CD4-positive, alpha-beta T cell treated with Interferon alpha-2 for 1 hour (primary cell): ENCODE data around the gene PROX2.

Experiments
- DNase-seq, 2 donors: peaks; one replicate each; pipeline ENCODE4 v3.0.0-alpha.2; 2020 to 2022

PROX2 gene

DNA sequence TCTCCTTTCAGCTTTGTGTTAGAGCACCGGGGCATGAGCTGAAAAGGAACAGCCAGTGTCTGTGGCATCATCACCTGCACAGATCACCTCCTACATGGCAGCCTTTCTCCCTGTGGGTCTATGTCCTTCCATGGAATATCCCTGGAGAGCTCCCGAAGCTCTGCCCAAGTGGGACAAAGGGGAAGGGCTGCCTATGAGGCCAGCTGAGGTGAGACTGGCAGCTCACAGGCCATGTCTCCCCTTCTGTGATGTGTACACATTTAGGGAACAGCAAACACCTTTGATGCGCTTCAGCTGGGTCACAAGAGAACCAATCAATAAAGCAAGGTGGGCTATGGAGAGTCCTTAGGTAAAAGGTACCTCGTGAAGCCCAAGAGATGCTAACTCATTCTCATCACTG is 4.1 kb downstream of the PROX2 start:
- DNase-seq: no peak

DNA sequence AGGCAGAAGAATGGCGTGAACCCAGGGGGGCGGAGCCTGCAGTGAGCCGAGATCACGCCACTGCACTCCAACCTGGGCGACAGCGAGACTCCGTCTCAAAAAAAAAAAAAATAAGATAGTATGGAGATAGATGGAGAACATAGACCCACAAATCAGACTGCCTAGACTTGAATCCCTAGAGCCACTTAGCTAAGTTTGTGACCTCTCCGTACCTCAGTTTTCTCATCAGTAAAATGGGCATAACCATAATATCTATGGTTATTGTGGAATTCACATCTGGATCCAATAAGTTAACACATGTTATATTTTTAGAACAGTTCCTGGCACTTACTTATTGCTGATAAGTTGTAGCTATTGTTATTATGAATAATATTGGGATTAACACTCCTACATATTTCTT is 7.2 kb downstream of the PROX2 start:
- DNase-seq: no peak

DNA sequence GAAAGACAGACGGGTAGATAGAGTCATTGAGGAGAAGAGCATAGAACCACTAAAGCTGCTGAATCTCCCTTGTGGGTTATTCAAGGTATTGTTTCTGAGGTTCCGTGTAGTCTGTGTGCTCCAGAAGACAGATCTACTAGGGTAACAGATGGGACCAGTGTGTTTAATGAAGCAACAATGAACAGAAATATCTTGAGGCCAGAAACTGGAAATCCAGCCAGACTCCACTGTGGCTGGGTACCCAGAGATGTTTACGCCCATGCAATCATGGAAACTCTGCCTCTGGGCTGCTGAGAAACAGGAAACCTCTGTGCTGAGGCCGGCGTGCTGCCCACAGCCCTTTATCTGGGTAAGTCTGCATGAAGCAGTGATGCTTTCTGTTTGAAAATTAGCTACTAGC is 8.3 kb downstream of the PROX2 start:
- DNase-seq: peak in 1 of 2 donors; percentile 47

DNA sequence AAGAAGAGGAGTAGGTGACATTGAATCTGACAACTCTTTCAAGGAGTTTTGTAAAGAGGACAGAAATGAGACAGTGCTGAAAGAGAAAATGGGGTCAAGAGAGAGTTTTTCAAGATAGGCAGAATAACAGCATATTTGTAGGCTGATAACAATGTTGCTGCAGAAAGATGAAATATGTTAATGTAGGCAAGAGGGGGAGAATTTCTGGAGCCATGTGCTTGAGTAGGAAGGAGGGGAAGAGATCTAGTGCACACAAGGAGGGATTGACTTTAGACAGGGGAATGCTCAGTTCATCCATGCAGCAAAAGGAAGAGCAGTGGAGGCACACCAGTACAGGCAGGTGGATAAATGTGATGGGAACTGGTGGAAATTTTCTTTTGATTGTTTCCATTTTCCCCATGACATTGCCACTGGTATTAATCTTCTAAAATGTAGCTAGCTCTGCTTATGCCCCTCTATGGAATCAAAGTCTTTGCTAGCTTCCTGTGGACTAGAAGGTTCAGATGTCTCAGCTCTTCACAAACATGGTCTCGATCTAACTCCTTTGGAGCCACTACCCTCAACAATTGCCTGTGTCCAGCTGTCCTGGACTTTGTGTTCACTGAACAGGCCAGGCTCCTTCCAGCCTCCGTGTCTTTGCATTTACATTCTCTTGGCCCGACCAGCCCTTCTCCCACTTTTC is 9.1 kb downstream of the PROX2 start:
- no peak for DNase-seq

DNA sequence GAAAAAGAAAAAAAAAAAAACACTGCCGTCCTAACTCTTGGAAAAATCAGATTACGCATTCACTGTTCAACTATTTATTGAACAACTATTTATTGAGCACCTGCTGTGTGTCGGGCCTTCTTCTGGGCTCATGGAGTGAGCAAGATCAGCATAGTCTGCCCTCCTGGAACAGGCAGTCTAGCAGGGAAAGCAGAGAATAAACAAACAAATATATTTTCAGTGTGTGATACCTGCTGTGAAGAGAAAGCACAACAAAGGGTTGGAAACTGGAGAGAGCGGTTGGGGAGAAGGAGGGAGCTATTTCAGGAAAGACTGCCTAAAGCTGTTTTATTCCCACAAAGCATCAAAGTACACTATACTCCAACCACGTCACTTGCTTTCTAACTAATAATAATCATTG is 10.8 kb downstream of the PROX2 start:
- no peak for DNase-seq

DNA sequence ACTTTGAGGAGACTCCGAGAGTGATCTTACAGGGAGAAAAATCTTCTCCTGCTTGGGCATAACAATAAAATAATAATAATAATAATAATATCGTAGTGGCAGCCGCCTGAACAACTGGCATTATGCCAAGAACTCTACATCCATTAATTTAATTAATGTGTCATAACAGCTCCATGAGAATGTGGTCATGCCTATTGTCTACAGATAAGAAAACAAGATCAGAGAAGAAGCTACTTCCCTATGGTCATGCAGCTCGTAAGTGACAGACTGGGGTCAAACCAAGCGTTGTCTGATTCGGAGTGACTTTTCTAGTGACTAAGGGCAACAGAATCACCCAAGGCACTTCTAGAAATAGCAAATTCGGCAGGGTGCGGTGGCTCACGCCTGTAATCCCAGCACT is 11.7 kb downstream of the PROX2 start:
- no peak for DNase-seq

DNA sequence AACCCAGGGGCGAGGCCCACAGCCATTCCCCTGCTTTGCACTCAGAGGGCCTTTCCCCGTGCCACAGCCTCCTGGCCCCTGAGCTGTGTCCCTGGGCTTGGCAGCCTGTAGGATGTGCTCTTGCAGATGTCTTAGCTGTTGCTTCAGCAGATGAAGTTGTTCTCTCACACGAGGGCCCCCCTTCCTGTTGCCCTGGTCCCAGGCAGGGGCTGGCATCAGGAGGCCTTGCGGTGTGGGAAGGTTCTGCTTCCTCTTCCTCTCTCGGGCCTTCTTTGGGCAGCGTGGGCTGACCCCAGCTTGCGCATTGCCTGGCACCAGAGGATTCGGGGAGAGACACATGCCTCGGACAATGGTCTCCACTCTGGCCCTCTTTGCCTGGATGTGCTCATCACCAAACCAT is 12.7 kb downstream of the PROX2 start:
- DNase-seq: no peak

DNA sequence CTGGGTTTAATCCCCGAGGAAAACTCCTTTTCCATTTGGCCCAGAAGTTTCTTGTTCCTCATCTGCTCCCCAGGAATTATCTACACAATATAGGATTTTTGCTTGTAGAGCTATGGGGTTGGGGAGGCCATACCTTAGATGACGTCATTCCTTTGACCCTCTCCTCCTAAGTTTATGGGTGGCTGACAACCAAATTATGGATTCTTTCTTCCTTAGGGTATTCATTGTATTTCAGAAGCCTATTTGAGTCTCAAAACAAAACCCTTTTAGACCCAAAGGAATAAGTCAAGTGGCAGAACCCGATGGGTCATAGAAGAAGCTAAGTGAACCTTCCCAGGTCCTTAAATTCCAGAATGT is 14.2 kb downstream of the PROX2 start:
- DNase-seq: no peak

DNA sequence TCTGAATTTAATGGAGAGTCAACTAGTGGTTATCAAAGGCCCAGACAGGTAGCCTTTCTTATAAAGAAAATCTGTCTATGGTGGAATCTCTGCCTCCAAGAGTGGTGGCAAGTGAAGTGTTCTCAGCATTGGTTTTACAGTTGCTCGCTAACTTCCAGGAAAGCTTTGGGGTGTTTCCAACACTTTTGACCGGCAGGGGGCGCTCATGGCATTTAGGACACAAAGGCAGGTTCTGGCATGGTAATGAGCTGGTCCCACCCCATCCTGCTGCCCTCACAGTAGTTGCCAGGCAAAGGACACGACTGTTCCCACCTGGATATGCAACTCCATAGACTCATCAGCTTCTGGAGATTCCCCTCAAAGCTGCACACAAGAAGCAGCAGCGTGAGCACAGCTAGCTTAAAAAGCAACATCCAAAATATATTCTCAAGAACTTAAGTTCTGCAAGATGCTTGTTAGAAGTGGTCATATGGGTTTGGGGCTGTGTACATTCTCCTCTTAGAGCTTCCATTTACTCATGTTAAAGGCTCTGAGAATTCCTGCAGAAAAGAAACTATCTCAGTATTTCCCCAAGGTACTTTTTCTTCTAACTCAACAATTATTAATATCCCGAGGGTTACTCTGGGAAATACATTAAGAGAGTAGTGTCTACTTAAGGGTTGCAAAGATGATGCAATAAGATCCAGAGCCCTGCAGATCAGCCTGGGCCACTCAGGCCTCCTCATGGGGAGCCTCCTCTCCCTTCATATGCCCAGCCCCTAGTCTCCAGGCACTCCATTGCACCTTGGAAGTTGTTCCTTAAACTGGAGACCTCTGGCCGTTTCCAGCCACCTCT is 14.8 kb downstream of the PROX2 start:
- DNase-seq: peak; percentile 84 to 90

DNA sequence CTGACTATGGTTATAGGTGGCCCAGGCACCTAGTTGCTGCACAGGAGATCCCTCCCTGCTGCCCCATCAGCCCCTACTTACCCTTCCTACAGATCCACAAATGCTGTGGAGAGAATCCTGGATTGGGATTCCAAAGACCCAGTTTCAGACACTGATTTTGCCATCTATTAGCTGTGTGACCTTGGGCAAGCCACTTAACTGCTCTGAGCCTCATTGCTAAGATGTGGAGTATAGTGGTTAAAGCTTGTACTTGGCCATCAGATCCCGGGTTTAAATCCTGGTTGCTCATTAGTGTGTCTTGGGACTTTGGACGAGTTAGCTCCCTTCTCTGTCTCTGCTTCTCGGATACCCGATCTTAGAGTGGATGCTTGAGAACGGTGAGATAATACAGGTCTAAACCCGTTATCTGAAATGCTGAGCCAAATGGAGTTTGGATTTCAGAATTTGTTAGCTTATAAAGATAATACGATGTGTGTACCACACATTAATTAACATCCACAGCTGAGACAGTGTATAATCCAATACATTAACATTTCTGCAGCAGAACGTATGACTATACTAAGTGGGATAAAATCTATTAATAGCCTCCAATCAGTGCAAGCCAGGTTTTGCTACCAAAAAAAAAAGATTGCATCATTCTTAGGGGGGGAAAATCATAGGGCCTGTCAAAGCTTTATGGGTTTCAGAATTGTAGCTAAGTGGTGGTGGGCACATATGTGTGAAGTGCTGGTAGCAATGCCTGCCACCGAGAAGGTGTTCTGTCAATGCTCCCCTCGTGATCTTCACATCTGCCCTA is 16.0 kb downstream of the PROX2 start:
- DNase-seq: no peak

DNA sequence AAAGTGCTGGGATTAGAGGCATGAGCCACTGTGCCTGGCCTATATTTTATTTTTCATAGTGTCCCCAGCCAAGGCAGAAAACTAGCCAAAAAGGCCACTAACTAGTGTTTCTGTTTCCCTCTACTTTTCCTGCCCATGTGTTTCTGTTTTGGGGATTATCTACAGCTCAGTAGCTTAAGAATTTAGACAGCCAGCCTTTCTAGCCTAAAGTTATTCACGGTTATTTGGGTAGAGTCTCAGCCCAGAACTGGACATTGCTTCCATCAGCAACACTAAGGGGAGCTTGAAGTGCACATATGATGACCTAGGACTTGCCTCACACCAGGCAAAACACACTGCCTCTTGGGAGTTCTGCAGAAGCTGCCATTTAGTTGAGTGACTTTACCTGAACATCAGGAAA is 17.9 kb downstream of the PROX2 start:
- DNase-seq: no peak

DNA sequence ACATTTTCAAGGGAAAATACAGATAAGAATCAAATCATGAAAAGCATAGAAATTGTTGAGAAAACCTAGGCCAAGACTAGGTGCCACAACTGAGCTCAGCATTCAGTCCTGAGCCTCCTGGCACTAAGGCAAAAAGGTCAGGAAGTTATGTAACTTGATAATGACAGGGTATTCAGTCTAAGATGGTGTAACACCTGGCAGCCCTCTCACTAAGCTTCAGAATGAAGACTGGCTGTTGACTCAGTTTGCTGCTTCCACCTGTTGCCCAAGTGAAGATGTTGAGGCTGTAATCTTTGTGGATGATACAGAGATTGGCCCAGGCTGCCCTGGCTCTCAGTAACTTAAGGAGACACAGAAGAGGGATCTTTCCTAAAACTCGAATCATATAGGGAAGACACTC is 19.6 kb downstream of the PROX2 start:
- no peak for DNase-seq

DNA sequence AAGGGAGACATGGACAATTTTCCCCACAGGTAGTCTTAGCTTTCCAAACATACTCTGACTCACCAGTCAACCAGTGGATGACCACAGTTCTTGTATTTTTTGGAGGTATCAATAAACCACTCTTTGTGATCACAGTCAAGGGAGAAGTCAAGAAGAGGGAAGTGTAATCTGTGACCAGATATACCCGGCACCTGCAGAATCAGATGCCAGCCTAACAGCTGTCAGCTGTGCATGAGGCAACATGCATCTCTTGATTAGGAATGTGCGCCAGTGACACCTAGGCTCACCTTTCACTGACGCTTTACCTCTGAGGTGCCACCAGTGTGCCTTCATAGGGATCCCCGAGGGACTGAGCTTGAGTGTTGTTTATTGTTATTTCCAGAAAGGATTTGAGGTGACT is 20.0 kb downstream of the PROX2 start:
- DNase-seq: no peak

DNA sequence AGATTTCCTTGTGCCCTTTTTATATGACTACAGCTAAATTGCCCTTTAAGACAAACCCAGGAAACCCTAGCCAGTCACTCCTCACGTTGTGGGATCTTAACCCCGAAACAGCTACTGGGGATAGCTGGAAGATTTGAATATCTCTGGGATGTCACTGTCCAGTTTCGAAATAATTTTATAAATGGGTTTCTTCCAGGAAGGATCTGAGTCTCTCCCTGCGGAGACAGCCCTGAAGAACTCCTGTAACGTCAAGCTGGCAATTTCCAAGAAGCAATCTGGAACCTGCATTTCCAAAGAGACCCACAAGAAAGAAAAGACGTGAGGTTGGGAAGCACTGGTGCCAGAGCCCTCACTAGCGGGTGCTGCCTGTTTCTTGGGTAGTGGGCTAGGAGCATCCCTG is 20.9 kb downstream of the PROX2 start:
- DNase-seq: no peak

DNA sequence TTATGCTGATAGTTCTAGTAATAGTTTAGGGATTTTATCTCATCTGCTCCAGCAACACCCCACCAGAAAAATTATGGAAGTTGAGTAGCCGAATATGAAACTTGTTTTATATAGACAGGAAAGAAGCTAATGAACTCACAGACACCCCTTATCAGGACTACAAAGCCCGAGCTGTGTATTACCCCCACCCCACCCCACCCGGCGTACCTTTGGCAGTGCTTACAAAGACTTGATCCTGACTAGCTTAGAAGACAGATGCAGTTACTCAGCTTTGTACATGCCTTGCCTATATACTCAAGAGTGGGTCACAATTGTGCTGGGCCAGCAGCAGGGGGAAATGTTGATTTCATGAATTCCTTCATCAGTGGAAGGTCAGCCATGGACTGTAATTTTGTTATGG is 22.4 kb downstream of the PROX2 start:
- DNase-seq: no peak

DNA sequence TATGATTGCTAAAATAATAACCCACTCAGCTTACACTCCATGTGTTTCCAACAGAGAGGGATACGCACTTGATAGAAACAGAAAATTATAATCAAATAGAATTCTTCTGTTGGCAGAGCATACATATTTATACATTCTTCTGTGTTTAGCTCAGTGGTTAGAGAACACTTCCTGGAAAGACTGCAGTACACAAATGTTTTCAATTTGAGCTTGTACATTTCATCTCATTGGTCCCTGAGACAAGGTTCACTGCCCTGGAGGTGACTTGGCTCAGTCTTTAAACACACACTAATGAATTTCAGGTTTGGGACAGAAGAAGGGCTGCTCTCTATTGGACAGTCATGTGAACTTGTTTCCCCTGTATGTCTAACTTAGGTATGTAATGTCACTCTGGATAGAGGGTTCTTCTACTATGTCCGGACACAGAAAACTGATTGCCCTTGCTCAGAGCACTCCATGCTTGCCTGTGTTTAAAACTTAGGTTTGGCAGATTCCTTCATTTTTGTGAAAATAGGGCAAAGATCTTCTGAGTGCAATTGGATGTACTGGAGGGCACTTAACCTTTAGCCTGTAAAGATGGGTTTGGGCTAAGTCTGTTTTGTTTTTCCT is 22.9 kb downstream of the PROX2 start:
- no peak for DNase-seq

DNA sequence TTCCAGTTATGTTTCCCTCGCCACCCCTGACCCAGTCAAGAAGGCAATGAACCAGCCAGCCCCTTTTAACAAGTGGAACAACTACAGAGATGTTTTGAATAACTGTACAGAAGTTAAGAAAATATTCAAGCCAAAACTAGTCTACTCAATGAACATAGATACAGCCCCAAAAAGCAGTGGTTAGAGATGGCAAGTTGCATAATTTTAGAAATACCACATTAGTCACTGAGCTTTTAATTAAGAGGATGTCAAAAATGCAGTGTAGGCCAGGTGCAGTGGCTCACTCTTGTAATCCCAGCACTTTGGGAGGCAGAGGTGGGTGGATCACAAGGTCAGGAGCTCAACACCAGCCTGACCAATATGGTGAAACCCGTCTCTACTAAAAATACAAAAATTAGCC is 27.2 kb downstream of the PROX2 start:
- DNase-seq: no peak

DNA sequence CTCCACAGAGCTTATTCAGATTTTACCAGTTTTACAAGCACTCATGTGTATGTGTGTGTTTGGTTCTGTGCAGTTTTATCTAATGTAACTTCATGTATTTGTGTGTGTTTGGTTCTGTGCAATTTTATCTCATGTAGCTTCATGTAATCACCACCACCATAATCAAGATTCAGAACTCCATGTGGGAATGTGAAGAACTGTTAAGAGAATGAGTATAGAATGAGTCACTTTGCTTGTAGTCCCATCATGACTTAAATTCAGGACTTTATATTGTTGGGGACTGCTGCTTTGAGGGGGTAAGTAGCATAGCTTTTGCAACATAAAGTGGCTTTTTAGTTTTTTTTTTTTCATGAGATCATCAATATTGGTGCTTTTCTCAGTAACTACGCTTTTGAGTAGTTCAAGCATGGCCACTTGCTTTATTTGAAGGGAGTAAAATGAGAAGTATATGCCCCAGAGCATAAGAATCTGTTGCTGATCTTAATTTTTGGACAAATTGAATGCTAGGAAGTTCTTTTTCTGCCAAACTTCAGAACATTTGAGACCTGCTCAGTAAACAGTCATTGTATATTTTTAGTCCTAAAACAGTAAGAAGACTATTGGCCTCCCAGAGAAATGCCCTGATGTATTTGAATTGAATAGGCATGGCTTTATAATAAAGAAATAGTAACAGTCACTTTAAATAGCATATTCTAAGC is 28.8 kb downstream of the PROX2 start:
- no peak for DNase-seq

DNA sequence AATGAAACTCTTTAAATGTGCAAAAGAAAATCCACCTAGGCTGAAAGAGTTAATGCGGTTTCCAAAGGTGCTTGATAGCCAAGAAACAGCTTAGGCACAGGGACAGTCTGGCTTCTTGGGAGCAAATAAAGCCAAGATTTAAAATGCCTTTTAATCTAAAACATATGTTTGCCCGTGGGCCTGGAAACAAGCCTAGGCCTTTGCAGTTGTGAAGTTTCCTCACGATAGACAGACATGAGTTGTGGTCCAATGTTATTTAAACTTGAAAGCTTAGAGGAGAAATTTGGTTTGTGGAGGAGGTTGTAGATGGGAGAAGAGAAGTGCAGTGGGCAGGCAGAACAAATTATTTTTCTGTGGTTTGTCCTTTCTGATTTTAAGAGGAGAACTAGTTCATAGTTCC is 29.8 kb downstream of the PROX2 start:
- DNase-seq: no peak

DNA sequence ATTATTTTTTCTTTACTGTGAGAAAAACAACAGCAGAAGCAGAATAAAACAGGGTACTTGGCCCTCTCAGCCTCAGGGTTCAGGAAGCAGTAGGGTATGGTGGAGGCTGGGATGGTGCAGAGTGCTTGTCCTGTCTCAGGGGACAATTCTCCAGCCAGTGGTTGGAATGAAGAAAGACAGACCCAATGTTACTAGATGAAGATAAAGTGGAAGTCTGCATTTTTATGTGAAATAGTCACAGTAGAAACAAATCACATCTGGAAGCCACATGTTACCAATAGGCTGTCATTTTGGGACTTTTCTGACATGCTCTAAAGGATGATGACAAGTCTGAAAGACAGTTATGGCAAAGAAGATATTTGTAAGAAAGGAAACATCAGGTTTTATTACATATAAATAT is 32.3 kb downstream of the PROX2 start:
- DNase-seq: no peak

DNA sequence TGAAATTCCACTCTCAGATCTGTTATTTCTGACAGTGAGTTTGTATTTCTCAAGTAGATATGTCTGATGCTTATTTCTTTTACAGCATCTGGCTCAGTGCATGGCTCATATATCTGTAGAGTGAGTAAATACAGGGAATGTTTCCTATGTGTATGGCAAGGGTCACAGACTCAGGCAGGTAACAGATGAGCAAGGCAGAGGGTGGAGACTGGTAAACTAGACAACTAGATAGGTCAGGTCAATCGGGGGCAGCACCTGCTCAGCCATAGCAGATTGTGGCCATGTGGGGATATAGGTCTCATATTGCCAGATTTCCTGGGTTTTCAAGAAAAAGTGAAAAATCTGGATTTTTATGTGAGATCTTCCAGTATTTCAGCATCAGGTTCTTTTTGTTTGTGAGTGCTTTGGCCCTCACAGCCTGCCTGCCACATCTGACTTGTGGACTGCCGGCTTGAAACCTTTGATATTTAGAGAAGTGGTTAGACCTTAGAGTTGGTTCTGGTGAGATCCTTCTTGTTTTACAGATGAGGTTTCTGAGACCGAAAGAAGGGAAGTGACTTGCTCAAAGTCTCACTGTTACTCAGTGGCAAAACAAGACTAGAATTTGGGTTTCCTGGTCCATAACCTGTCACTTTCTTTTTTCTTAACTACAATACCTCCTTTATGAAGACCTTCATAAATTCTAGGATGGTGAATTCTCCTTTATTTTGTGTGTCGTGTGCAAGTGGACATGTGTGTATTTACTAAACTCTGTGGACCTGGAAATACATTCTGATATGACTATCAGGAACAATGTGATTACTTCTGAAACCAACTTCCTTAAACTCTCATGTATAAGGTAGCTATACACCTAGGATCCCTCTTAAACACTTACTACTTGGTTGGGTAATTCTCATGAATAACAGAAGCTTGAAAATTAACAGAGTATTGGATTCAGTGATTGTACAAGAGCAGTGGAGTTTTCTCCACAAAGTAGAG is 34.4 kb downstream of the PROX2 start:
- peak; percentile 14 to 53 for DNase-seq

DNA sequence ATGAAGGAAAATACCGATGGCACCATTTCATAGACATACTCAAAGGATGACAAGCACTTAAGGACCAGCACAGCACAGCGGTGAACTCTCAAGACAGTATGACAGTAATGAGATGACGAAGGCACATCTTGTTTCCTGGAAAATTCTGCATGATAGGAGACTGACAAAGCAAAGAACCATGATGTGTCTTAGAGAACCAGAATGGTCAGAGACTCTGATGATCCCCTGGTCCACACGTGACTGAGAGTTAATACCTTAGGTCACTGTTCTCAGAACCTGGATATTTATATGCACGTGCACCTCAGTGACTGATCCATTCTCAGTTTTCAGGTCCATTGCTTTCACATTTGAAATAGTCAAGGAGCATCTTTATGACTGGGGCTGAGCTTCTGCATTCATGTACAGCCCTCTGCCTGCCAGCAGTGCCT is 35.3 kb downstream of the PROX2 start:
- peak in 1 of 2 donors; percentile 23 for DNase-seq
